ENCODE data around the gene CR1L. TPM values are rescaled to one million over a fixed set of nuclear protein-coding genes. Genes with fewer than 3 reads are reported as not detected.

Gene CR1L
- total RNA-seq, 4 donors from 2014 or later, result not detected

- WGBS, 2 donors (ENCODE audit: low coverage in 1 of 2), result 36 to 45% methylated on average over 4 to 5 of the region's 9 CpGs
- peaks cover 13% of the 10 kb centered on the region for H3K27me3 ChIP-seq
- no peak overlapping the region for H3K27ac ChIP-seq
- H3K4me3 ChIP-seq, result peak overlapping the region; percentile 30 to 64
- no peak for TF ChIP-seq POLR2A (IDR thresholded peaks at IDR 0.05)
- no peak for TF ChIP-seq CTCF (IDR thresholded peaks at IDR 0.05)
- no peak for TF ChIP-seq EP300 (IDR thresholded peaks at IDR 0.05)
- TF ChIP-seq POLR2AphosphoS5 (IDR thresholded peaks at IDR 0.05), result no peak
- ATAC-seq, result peak; percentile 20
- no peaks in the 10 kb centered on the region for H3K36me3 ChIP-seq
- peaks cover 0 to 16% (median 0%) of the 10 kb centered on the region in 3 donors for H3K4me1 ChIP-seq
- H3K9me3 ChIP-seq, result no peaks in the 10 kb centered on the region
Observed at GRCh38 chr1:207644166-207644851, 624 bp upstream of the CR1L start.

DNA sequence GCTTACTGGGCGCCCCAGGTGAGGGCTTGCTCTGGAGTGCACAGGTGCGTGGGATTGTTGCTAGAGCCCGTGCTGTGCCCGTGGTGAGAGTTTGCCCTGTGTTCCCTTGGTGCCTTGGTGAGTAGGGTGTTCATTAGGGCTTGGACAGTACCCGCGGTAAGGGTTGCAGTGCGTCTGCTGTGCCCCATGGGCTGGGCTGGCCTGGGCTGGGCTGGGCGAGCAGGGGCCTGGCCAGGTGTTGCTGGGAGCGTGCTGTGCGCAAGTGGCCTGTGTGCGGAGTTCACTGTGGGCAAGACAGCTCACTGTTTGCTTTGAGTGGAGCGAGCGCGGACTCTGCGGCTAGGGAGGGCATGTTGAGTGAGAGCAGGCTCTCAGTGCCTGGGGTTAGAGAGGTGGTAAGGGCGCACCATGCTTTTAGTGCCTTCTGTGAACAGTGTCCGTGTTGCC lies 725 bp downstream of the CR1L start:
- H3K9me3 ChIP-seq, result no peaks in the 10 kb centered on the region
- no peak for TF ChIP-seq POLR2A (IDR thresholded peaks at IDR 0.05)
- 80 to 100% methylated on average over 1 of the region's 17 CpGs for WGBS, 2 donors (ENCODE audit: low coverage in 1 of 2)
- peak overlapping the region in 1 of 2 donors; percentile 64 for H3K4me3 ChIP-seq
- peaks cover 0 to 16% (median 0%) of the 10 kb centered on the region in 3 donors for H3K4me1 ChIP-seq
- no peak for ATAC-seq
- H3K27me3 ChIP-seq, result peaks cover 10% of the 10 kb centered on the region
- H3K27ac ChIP-seq, result no peak overlapping the region
- H3K36me3 ChIP-seq, result no peaks in the 10 kb centered on the region

DNA sequence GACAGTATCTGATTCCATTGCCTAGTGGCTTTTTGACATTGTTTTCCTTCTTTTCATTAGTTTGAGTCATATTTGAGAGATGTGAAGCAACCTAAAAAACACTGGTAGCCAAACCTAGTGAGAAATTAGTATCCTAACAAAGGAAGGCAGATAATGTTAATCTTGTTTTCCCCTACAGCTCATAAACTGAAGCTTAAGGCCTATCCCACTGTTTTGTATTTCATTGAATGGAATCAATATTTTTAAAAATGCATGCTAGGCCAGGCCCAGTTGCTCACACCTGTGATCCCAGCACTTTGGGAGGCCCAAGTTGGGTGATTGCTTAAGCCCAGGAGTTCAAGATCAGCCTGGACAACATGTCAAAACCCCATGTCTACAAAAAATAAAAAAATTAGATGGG lies 1.2 kb downstream of the CR1L start:
- Histone ChIP-seq H3K27ac (no peak overlapping the region), H3K27me3 (peaks cover 9% of the 10 kb centered on the region), H3K4me3 (no peak overlapping the region), H3K4me1 (peaks cover 0 to 16% (median 0%) of the 10 kb centered on the region in 3 donors), H3K36me3 (no peaks in the 10 kb centered on the region), H3K9me3 (no peaks in the 10 kb centered on the region)
- no peak for ATAC-seq
- TF ChIP-seq CTCF (IDR thresholded peaks at IDR 0.05) (no peak), POLR2AphosphoS5 (IDR thresholded peaks at IDR 0.05) (no peak), EP300 (IDR thresholded peaks at IDR 0.05) (no peak), POLR2A (IDR thresholded peaks at IDR 0.05) (no peak)

DNA sequence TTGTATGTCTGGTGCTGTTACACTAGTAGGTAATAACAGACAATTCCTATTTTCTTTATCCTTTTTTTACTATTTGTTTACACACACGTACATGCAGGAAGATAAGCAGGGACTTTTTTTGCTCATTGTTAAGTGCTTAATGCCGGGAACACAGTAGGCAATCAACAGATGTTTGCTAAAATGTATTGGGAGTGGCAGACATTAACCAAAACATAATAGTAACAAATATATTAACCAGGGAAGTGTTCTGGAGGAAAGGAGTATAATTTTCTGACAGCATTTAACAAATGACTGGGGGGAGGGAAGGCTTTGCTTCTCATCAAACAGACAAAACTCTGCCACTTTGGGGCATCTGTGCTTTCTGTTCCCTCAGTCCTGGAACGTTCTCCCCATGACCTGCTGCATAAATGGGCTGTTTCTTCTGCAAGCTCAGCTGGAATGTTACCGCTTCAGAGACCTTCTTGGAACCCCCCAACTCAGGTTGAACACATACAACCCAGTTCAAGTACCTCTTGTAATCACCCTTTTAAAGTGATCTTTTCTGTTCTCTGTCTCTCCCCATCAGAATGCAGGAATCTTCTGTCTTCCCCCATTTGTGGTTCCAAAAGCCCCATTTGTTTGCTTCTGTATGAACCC lies 2.1 kb downstream of the CR1L start:
- H3K36me3 ChIP-seq, result no peaks in the 10 kb centered on the region
- no peak for TF ChIP-seq EP300 (IDR thresholded peaks at IDR 0.05)
- peaks cover 0 to 16% (median 0%) of the 10 kb centered on the region in 3 donors for H3K4me1 ChIP-seq
- 44 to 72% methylated on average over 3 to 4 of the region's 4 CpGs for WGBS, 2 donors (ENCODE audit: low coverage in 1 of 2)
- H3K4me3 ChIP-seq, result no peak overlapping the region
- peaks cover 1% of the 10 kb centered on the region for H3K27me3 ChIP-seq
- ATAC-seq, result no peak
- no peak overlapping the region for H3K27ac ChIP-seq
- H3K9me3 ChIP-seq, result no peaks in the 10 kb centered on the region

GRCh38 chr1:207647671-207648333 lies 2.9 kb downstream of the CR1L start:
- Histone ChIP-seq H3K27me3 (no peaks in the 10 kb centered on the region), H3K36me3 (no peaks in the 10 kb centered on the region), H3K27ac (no peak overlapping the region), H3K9me3 (no peaks in the 10 kb centered on the region), H3K4me3 (no peak overlapping the region), H3K4me1 (peaks cover 0 to 16% (median 0%) of the 10 kb centered on the region in 3 donors)
- 43% methylated on average over 2 to 3 of the region's 4 CpGs for WGBS, 2 donors (ENCODE audit: low coverage in 1 of 2)
- TF ChIP-seq POLR2A (IDR thresholded peaks at IDR 0.05), result no peak
- no peak for TF ChIP-seq CTCF (IDR thresholded peaks at IDR 0.05)
- no peak for TF ChIP-seq POLR2AphosphoS5 (IDR thresholded peaks at IDR 0.05)
- TF ChIP-seq EP300 (IDR thresholded peaks at IDR 0.05), result no peak
- no peak for ATAC-seq

Data from gastroesophageal sphincter (tissue), 4 donors.